Gastroesophageal sphincter (tissue), 3 donors: Measurements from ENCODE around the gene RPAP2.

Experiments used
- EP300 ChIP-seq: sonication (generic); formaldehyde crosslinking; IDR thresholded peaks from one replicate; pipeline ENCODE4 v1.6.1; 2017; ENCODE audit warnings: antibody characterized with exemption, mild to moderate bottlenecking
- POLR2AphosphoS5 ChIP-seq: sonication (generic); formaldehyde crosslinking; IDR thresholded peaks from one replicate; pipeline ENCODE4 v1.6.1; 2017; ENCODE audit warnings: antibody characterized with exemption
- TF ChIP-seq, protein P1 (sequence below), 4 experiments: fragments of 200-600 bp in 2 of 4; fragments of 450-650 bp in 2 of 4; sonication (generic) in 1 of 4; IDR thresholded peaks; one replicate each; pipeline ENCODE4 v1.5.1; 2017 to 2019; ENCODE audit warnings: antibody characterized with exemption in 4 of 4, mild to moderate bottlenecking in 2 of 4, moderate library complexity in 2 of 4

- TF ChIP-seq EP300 (no peak), POLR2AphosphoS5 (no peak)
- TF ChIP-seq, protein P1, sequence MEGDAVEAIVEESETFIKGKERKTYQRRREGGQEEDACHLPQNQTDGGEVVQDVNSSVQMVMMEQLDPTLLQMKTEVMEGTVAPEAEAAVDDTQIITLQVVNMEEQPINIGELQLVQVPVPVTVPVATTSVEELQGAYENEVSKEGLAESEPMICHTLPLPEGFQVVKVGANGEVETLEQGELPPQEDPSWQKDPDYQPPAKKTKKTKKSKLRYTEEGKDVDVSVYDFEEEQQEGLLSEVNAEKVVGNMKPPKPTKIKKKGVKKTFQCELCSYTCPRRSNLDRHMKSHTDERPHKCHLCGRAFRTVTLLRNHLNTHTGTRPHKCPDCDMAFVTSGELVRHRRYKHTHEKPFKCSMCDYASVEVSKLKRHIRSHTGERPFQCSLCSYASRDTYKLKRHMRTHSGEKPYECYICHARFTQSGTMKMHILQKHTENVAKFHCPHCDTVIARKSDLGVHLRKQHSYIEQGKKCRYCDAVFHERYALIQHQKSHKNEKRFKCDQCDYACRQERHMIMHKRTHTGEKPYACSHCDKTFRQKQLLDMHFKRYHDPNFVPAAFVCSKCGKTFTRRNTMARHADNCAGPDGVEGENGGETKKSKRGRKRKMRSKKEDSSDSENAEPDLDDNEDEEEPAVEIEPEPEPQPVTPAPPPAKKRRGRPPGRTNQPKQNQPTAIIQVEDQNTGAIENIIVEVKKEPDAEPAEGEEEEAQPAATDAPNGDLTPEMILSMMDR (IDR thresholded peaks at IDR 0.05) = no peak
Measured at GRCh38 chr1:92326681-92327080, 27.8 kb downstream of the RPAP2 start.
